DND-41 (cell line): Measurements from ENCODE around the gene THRB.

Source experiments
- CTCF ChIP-seq: IDR thresholded peaks from 2 replicates; pipeline ENCODE4 v1.5.1; 2012; ENCODE audit warnings: borderline replicate concordance, low read length, moderate library complexity, mild to moderate bottlenecking; ENCODE audit not compliant: poor library complexity, severe bottlenecking; ENCODE audit errors: extremely low read depth
- EZH2 ChIP-seq: IDR thresholded peaks from 3 replicates; pipeline ENCODE4 v1.6.1; 2012; ENCODE audit warnings: borderline replicate concordance, low read depth, mild to moderate bottlenecking, moderate library complexity, low read length, inconsistent platforms; ENCODE audit not compliant: severe bottlenecking

DNA sequence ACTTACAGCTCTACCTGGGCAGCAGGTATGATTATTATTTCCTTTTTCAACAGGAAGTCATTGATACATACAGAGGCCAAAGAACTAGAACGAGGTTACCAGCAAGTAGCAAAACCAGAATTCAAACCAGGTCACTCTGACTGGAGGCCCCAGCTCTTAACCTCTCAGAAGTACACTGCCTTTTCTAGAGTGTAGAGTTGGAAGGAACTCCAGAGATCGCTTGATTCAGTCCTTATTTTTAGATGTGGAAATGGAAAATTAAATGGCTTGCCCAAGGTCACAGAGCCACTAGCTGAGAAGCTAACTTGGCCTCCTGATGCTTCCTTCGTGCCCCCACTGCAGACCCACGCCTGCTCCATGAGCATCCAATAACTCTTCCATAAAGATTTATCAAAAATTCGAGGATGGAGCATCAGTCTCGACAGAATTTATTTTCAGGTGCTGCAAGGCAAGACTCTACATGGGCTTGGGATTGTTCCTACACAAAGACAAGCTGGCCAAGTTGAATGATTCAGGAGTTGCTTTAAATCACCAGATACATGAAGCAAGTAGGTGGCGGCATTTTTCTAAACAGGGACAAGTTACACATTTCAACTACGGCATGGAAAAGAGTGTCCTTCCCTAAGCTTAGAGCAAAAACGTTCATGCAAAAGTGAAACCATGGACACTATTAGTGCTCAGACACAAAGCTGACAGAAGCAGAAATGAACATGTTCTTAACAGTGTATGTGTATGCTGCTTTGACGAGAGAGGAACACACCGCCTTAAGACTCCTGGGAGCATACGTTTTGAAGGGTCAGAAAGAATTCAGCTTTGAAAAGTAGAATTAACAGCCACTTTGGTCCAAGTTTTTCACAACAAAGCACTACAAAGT is 235.7 kb downstream of the THRB start:
- TF ChIP-seq CTCF, result no peak
- no peak for TF ChIP-seq EZH2
